ENCODE data around the gene ZNF341. TPM values are rescaled to one million over a fixed set of nuclear protein-coding genes. Genes with fewer than 3 reads are reported as not detected.

The ZNF341 gene
- total RNA-seq, 1 donor from 2014 or later: 5.3 TPM

DNA sequence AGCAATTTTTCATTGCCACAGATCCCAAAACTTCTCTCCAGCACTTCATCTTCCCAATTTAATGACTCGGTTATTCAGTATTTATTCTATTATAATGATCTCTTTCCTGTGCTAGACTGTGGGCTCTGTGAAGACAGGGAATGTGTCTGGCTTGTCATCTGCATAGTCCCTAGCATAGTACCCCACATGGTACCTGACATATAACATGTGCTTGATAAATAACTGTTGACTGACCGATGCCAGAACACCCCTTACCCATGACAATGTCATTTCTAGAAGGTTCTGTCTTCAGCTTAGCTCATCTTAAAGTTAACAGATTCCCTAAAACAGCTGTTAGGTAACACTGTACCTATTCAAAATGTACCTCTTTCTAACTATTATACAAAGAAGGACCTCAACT is 15.3 kb upstream of the ZNF341 start:
- Mint-ChIP-seq H3K4me3 (no peak overlapping the region), H3K27me3 (ENCODE audit: low read depth) (no peaks in the 10 kb centered on the region), H3K27ac (no peak overlapping the region), H3K4me1 (peaks cover 2% of the 10 kb centered on the region), H3K9me3 (peaks cover 3% of the 10 kb centered on the region), H3K36me3 (no peaks in the 10 kb centered on the region)
- no peak for DNase-seq (ENCODE audit: low spot score in 2 of 2, unreplicated experiment in 2 of 2)
- TF ChIP-seq CTCF (IDR thresholded peaks at IDR 0.05; ENCODE audit: unreplicated experiment): no peak

DNA sequence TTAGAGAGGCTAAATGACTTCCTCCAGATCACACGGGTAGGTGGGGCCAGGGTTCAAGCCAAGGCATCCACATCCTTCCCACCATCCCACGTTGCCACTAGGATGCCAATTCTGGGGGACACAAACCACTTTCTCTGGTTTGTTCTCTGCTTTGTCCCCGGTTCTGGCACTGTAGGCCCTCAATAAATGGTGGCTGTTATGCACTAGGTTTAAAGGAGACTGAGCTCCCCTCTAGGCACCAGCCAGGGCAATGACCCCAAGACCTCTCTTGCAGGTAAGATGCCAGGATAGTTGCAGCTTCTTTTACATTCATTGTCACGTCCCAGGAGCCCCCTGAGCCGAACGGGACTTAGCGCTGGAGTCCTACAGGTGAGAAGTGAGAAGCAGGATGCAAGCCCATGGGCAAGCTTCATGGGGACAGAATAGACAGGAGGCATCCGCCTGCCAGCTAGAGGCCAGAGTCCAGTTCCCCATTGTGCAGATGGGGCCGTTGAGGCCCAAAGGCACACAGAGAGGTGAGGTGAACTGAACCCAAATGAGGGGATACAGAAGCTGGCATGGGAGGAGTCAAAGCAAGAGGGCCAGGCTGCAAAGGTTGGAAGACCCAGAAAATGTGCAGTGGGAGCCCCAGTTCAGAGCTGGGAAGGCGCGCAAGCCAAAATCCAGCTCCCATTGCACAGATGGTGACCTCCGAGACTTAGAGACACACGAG is 12.4 kb upstream of the ZNF341 start:
- no peak for TF ChIP-seq CTCF (IDR thresholded peaks at IDR 0.05; ENCODE audit: unreplicated experiment)
- peak overlapping the region; percentile 71 for H3K4me3 Mint-ChIP-seq
- no peak for DNase-seq (ENCODE audit: low spot score in 2 of 2, unreplicated experiment in 2 of 2)
- no peaks in the 10 kb centered on the region for H3K27me3 Mint-ChIP-seq (ENCODE audit: low read depth)
- H3K4me1 Mint-ChIP-seq: peaks cover 3% of the 10 kb centered on the region
- H3K27ac Mint-ChIP-seq: peak overlapping the region; percentile 3
- no peaks in the 10 kb centered on the region for H3K36me3 Mint-ChIP-seq
- peaks cover 3% of the 10 kb centered on the region for H3K9me3 Mint-ChIP-seq

GRCh38 chr20:33719989-33720709 is 11.6 kb upstream of the ZNF341 start, which contains the start of gene PXMP4:
PXMP4 (minus strand) TSS chr20:33720310; CDS start chr20:33720207, 103 bp downstream.
- no peaks in the 10 kb centered on the region for H3K36me3 Mint-ChIP-seq
- peak within 1 kb of the TSS; percentile 71 for H3K4me3 Mint-ChIP-seq
- no peaks in the 10 kb centered on the region for H3K27me3 Mint-ChIP-seq (ENCODE audit: low read depth)
- peak; percentile 44 to 66 for DNase-seq (ENCODE audit: low spot score in 2 of 2, unreplicated experiment in 2 of 2)
- H3K27ac Mint-ChIP-seq: peak within 1 kb of the TSS; percentile 65
- peaks cover 3% of the 10 kb centered on the region for H3K9me3 Mint-ChIP-seq
- H3K4me1 Mint-ChIP-seq: peaks cover 4% of the 10 kb centered on the region
- no peak for TF ChIP-seq CTCF (IDR thresholded peaks at IDR 0.05; ENCODE audit: unreplicated experiment)

GRCh38 chr20:33721391-33722140 is 10.2 kb upstream of the ZNF341 start:
- no peaks in the 10 kb centered on the region for H3K27me3 Mint-ChIP-seq (ENCODE audit: low read depth)
- peaks cover 12% of the 10 kb centered on the region for H3K4me1 Mint-ChIP-seq
- H3K9me3 Mint-ChIP-seq: peaks cover 3% of the 10 kb centered on the region
- H3K36me3 Mint-ChIP-seq: no peaks in the 10 kb centered on the region
- H3K27ac Mint-ChIP-seq: no peak overlapping the region
- H3K4me3 Mint-ChIP-seq: no peak overlapping the region
- no peak for DNase-seq (ENCODE audit: low spot score in 2 of 2, unreplicated experiment in 2 of 2)
- TF ChIP-seq CTCF (IDR thresholded peaks at IDR 0.05; ENCODE audit: unreplicated experiment): no peak

DNA sequence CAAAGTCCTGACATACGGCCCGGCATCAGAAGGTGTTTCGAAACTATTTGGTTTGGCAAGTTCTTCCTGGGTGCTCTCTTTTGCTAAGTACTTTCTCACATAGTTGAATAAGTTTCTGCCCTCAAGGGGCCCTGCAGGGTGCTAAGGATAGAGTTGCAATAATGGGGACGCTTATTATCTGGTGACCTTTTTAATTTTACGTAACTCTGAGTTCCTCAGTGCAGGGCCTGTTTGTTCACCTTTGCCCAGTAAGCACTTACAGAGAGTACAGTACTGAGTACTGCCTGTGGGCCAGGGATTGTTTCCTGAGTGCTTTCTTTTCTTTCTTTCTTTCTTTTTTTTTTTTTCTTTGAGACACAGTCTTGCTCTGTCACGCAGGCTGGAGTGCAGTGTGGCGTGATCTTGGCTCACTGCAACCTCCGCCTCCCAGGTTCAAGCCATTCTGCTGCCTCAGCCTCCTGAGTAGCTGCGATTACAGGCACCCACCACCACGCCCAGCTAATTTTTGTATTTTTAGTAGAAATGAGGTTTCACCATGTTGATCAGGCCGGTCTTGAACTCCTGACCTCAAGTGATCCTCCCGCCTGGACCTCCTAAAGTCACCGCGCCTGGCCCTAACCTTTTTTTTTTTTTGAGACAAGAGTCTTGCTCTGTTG is 7.2 kb upstream of the ZNF341 start:
- H3K36me3 Mint-ChIP-seq: no peaks in the 10 kb centered on the region
- TF ChIP-seq CTCF (IDR thresholded peaks at IDR 0.05; ENCODE audit: unreplicated experiment): no peak
- H3K27ac Mint-ChIP-seq: no peak overlapping the region
- H3K9me3 Mint-ChIP-seq: peaks cover 3% of the 10 kb centered on the region
- H3K4me1 Mint-ChIP-seq: peaks cover 31% of the 10 kb centered on the region
- H3K4me3 Mint-ChIP-seq: no peak overlapping the region
- H3K27me3 Mint-ChIP-seq (ENCODE audit: low read depth): no peaks in the 10 kb centered on the region
- DNase-seq (ENCODE audit: low spot score in 2 of 2, unreplicated experiment in 2 of 2): no peak
